H1 (cell line): ENCODE measurements around the gene UBR3. TPM values are rescaled to one million over a fixed set of nuclear protein-coding genes. Genes with fewer than 3 reads are reported as not detected.

Experiments
- CTCF ChIA-PET: fragments of 300-600 bp; sonication (Branson Sonifier 250); formaldehyde crosslinking; loops from one replicate; lab custom pipeline; 2021; ENCODE audit not compliant: partially characterized antibody; lab: Charles Lee
- POLR2A ChIA-PET: fragments of 300-600 bp; sonication (Branson Sonifier 250); formaldehyde crosslinking; loops from one replicate; lab custom pipeline; 2021; ENCODE audit warnings: inconsistent platforms; ENCODE audit not compliant: partially characterized antibody; lab: Charles Lee
- DNase-seq, 2 experiments: peaks; one replicate each; pipeline versions ENCODE4 v3.0.0 to v3.0.0-alpha.2; 2010 to 2022; ENCODE audit warnings: low spot score in 2 of 2, low read depth in 1 of 2, mixed read lengths in 1 of 2
- FAIRE-seq: peaks from 2 replicates; lab custom pipeline; 2011; peaks lifted over from hg19 to GRCh38; lab: Jason Lieb, UNC
- H2AFZ ChIP-seq: 2 replicates; pipeline ENCODE4 v1.8.1; 2012; ENCODE audit warnings: low read length, inconsistent platforms
- H2AK5ac ChIP-seq: 2 replicates; pipeline ENCODE4 v1.6.1; 2013; ENCODE audit warnings: low read depth, low read length
- H2BK120ac ChIP-seq: replicated peaks from 2 replicates; pipeline ENCODE3; 2013; ENCODE audit warnings: low read depth, low read length, inconsistent platforms
- H2BK12ac ChIP-seq: 2 replicates; pipeline ENCODE4 v1.6.1; 2013; ENCODE audit warnings: low read depth, low read length
- H2BK15ac ChIP-seq: 2 replicates; pipeline ENCODE4 v1.6.1; 2013; ENCODE audit warnings: low read length
- H2BK20ac ChIP-seq: 2 replicates; pipeline ENCODE4 v1.6.1; 2013; ENCODE audit warnings: low read length
- H2BK5ac ChIP-seq: 2 replicates; pipeline ENCODE4 v1.6.1; 2013; ENCODE audit warnings: low read depth, low read length
- H3K14ac ChIP-seq: 2 replicates; pipeline ENCODE4 v1.6.1; 2013; ENCODE audit warnings: inconsistent platforms; ENCODE audit not compliant: insufficient read length
- H3K18ac ChIP-seq: 2 replicates; pipeline ENCODE4 v1.6.1; 2013; ENCODE audit warnings: low read length; ENCODE audit errors: extremely low read depth
- H3K23ac ChIP-seq: 2 replicates; pipeline ENCODE4 v1.6.1; 2013; ENCODE audit warnings: inconsistent platforms; ENCODE audit not compliant: insufficient read length
- H3K23me2 ChIP-seq: 2 replicates; pipeline ENCODE4 v1.6.1; 2013; ENCODE audit warnings: low read depth, low read length
- H3K27ac ChIP-seq: 2 replicates; pipeline ENCODE4 v1.6.1; 2011; ENCODE audit warnings: low read depth, low read length, inconsistent platforms
- H3K27me3 ChIP-seq, 4 experiments: replicated peaks in 1 of 4; 1 replicate in 1 of 4; 2 replicates in 3 of 4; pipeline versions ENCODE4 v1.6.1 to v1.8.1; 2011 to 2013; ENCODE audit warnings: low read length in 3 of 4, mild to moderate bottlenecking in 3 of 4, inconsistent platforms in 2 of 4, mixed read lengths in 2 of 4, moderate library complexity in 1 of 4; ENCODE audit not compliant: control insufficient read depth in 3 of 4, insufficient read depth in 3 of 4; ENCODE audit errors: extremely low read depth in 1 of 4
- H3K36me3 ChIP-seq, 4 experiments: 2 replicates each; pipeline versions ENCODE4 v1.6.1 to v1.8.1; 2011 to 2013; ENCODE audit warnings: mild to moderate bottlenecking in 4 of 4, low read length in 3 of 4, moderate library complexity in 2 of 4, control low read depth in 1 of 4, inconsistent platforms in 1 of 4; ENCODE audit not compliant: insufficient read depth in 4 of 4, control insufficient read depth in 2 of 4
- H3K4ac ChIP-seq: replicated peaks from 2 replicates; pipeline ENCODE3; 2013; ENCODE audit warnings: low read length, low read depth, mixed read lengths, inconsistent platforms; ENCODE audit not compliant: insufficient read length
- H3K4me1 ChIP-seq, 4 experiments: replicated peaks in 1 of 4; 1 replicate in 1 of 4; 2 replicates in 3 of 4; pipeline versions ENCODE4 v1.6.1 to v1.8.1; 2011 to 2013; ENCODE audit warnings: low read length in 3 of 4, inconsistent platforms in 2 of 4, mixed read lengths in 1 of 4; ENCODE audit not compliant: insufficient read depth in 4 of 4, control insufficient read depth in 3 of 4
- H3K4me2 ChIP-seq, 2 experiments: 2 replicates each; pipeline versions ENCODE4 v1.6.1 to v1.8.1; 2011 to 2013; ENCODE audit warnings: low read depth in 2 of 2, low read length in 2 of 2, control low read depth in 1 of 2, inconsistent platforms in 1 of 2, mild to moderate bottlenecking in 1 of 2; ENCODE audit not compliant: insufficient read depth in 1 of 2
- H3K4me3 ChIP-seq, 4 experiments: fragments of 200-600, 300-600 bp in 1 of 4; sonication (generic), shearing (Covaris generic), sonication (Bioruptor Twin) in 1 of 4; 2 replicates each; pipeline versions ENCODE4 v1.5.1 to v1.8.1; 2011 to 2016; ENCODE audit warnings: low read length in 4 of 4, low read depth in 3 of 4, control low read depth in 2 of 4, inconsistent platforms in 2 of 4, mild to moderate bottlenecking in 2 of 4, mixed read lengths in 1 of 4, moderate library complexity in 1 of 4; ENCODE audit not compliant: insufficient read depth in 2 of 4; ENCODE audit errors: extremely low read depth in 1 of 4
- H3K56ac ChIP-seq: replicated peaks from 2 replicates; pipeline ENCODE3; 2013; ENCODE audit warnings: low read depth, mild to moderate bottlenecking, mixed read lengths, low read length, inconsistent platforms; ENCODE audit not compliant: insufficient read length
- H3K79me1 ChIP-seq: 2 replicates; pipeline ENCODE4 v1.6.1; 2013; ENCODE audit warnings: low read depth, low read length, control low read depth
- H3K79me2 ChIP-seq, 2 experiments: 2 replicates each; pipeline versions ENCODE4 v1.6.1 to v1.8.1; 2012 to 2013; ENCODE audit warnings: low read length in 2 of 2, mild to moderate bottlenecking in 2 of 2, inconsistent platforms in 1 of 2; ENCODE audit not compliant: insufficient read depth in 2 of 2, control insufficient read depth in 1 of 2
- H3K9ac ChIP-seq, 4 experiments: replicated peaks in 1 of 4; 1 replicate in 1 of 4; 2 replicates in 3 of 4; pipeline versions ENCODE4 v1.6.1 to v1.8.1; 2011 to 2013; ENCODE audit warnings: low read depth in 3 of 4, low read length in 3 of 4, control low read depth in 2 of 4, mild to moderate bottlenecking in 2 of 4, moderate library complexity in 2 of 4, inconsistent platforms in 1 of 4; ENCODE audit errors: extremely low read depth in 1 of 4
- H3K9me3 ChIP-seq, 2 experiments: 2 replicates each; pipeline versions ENCODE4 v1.6.1 to v1.8.1; 2012 to 2013; ENCODE audit warnings: mild to moderate bottlenecking in 2 of 2, moderate library complexity in 2 of 2, control low read depth in 1 of 2, inconsistent platforms in 1 of 2, low read depth in 1 of 2, low read length in 1 of 2, mixed read lengths in 1 of 2; ENCODE audit not compliant: insufficient read depth in 2 of 2
- H4K20me1 ChIP-seq, 2 experiments: replicated peaks in 1 of 2; 2 replicates each; pipeline versions ENCODE3 to v1.8.1; 2011 to 2013; ENCODE audit warnings: inconsistent platforms in 2 of 2, low read length in 2 of 2, mild to moderate bottlenecking in 1 of 2; ENCODE audit not compliant: insufficient read depth in 2 of 2, control insufficient read depth in 1 of 2
- H4K5ac ChIP-seq: 2 replicates; pipeline ENCODE4 v1.6.1; 2013; ENCODE audit warnings: low read length, low read depth, mixed read lengths, inconsistent platforms; ENCODE audit not compliant: insufficient read length
- H4K8ac ChIP-seq: 2 replicates; pipeline ENCODE4 v1.8.0; 2013; ENCODE audit warnings: mild to moderate bottlenecking, moderate library complexity, low read length, inconsistent platforms; ENCODE audit not compliant: insufficient read depth; ENCODE audit errors: extremely low read depth
- H4K91ac ChIP-seq: replicated peaks from 2 replicates; pipeline ENCODE3; 2013; ENCODE audit warnings: low read length, mixed read lengths, inconsistent platforms; ENCODE audit not compliant: insufficient read length
- CTCF ChIP-seq, 3 experiments: IDR thresholded peaks; 1 replicate in 2 of 3; 2 replicates in 1 of 3; pipeline versions ENCODE4 v1.5.1 to v1.6.1; 2011; ENCODE audit warnings: low read length in 3 of 3, mild to moderate bottlenecking in 3 of 3, inconsistent platforms in 2 of 3, low read depth in 1 of 3, moderate library complexity in 1 of 3; ENCODE audit not compliant: insufficient read depth in 1 of 3; ENCODE audit errors: control extremely low read depth in 1 of 3
- RAD21 ChIP-seq, 2 experiments: IDR thresholded peaks in 1 of 2; conservative IDR thresholded peaks in 1 of 2; 2 replicates each; pipeline ENCODE4 v1.6.1; 2011; ENCODE audit warnings: low read depth in 2 of 2, low read length in 2 of 2, improper control_type of control experiment in 1 of 2, inconsistent platforms in 1 of 2, mild to moderate bottlenecking in 1 of 2, moderate library complexity in 1 of 2
- SUZ12 ChIP-seq: fragments of 200-600 bp; sonication (generic); IDR thresholded peaks from 2 replicates; pipeline ENCODE4 v1.6.1; 2012; ENCODE audit warnings: mild to moderate bottlenecking, inconsistent platforms, low read length, moderate library complexity, mixed read lengths
- WGBS, 2 experiments: shearing (Covaris generic) in 1 of 2; methylation state at CpG; one replicate each; pipeline versions ENCODE4 v1.1.6 to v1.1.7; 2013 to 2015; ENCODE audit warnings: low lambda C conversion rate in 2 of 2, mixed read lengths in 2 of 2, inconsistent platforms in 1 of 2, low coverage in 1 of 2, missing lambda C conversion rate in 1 of 2; ENCODE audit not compliant: insufficient replicate concordance in 2 of 2, insufficient coverage in 1 of 2, insufficient read length in 1 of 2; ENCODE audit errors: extremely low coverage in 1 of 2, missing lambda C conversion rate in 1 of 2; 5-methylcytosine and 5-hydroxymethylcytosine counted together
- polyA plus RNA-seq, 7 experiments: library from polyadenylated mRNA; depleted of rRNA in 3 of 7; stranded (reverse) in 5 of 7; unstranded in 2 of 7; fragments of >200 nt in 5 of 7; fragments of 200-250 nt in 2 of 7; gene quantifications; 1 replicate in 5 of 7; 2 replicates in 1 of 7; 4 replicates in 1 of 7; pipeline versions ENCODE4 v1.2.1 to v1.2.3, GENCODE V29; 2011 to 2013; ENCODE audit warnings: missing spikeins in 2 of 7, mixed read lengths in 2 of 7
- total RNA-seq: library from RNA; stranded (reverse); fragmentation: NEBNext Ultra II Directional; extraction: Animal tissue kit (Norgen Biotek cat#: 25700); gene quantifications from 2 replicates; pipeline ENCODE4 v1.2.1, GENCODE V29; 2021

UBR3 gene
- total and polyA plus RNA-seq, 2 of the 8 experiments (the other 6 are each of a cell fraction or from before 2014, with no cell fraction given): 3.7 to 17.7 TPM

DNA sequence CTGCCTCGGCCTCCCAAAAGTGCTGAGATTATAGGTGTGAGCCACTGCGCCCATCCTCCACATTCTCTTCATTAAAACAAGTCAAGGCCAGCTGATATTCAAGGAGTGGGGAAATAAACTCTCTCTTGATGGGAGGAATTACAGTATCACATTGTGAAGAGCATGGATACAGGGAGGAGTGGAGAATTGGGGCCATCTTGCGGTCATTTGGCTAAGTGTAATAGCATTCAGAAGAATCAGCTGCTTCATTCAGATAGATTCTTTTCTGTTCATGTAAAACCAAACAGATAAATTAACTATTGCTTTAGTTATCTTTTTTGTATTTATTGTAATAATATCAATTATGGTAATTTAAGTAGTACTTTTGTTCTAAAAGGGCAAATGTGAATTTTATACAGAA lies 156.3 kb downstream of the UBR3 start:
- H3K36me3 ChIP-seq: no peaks in the 10 kb centered on the region
- H3K4ac ChIP-seq: peak overlapping the region; percentile 69
- no peaks in the 10 kb centered on the region for H3K23me2 ChIP-seq
- H3K27me3 ChIP-seq: no peaks in the 10 kb centered on the region
- H3K18ac ChIP-seq: no peak overlapping the region
- H4K91ac ChIP-seq: no peak overlapping the region
- no peaks in the 10 kb centered on the region for H3K79me1 ChIP-seq
- no peaks in the 10 kb centered on the region for H4K20me1 ChIP-seq
- no peak overlapping the region for H2BK120ac ChIP-seq
- H3K9ac ChIP-seq: no peak overlapping the region
- no peak overlapping the region for H4K8ac ChIP-seq
- H2AK5ac ChIP-seq: no peak overlapping the region
- FAIRE-seq: peak; percentile 50
- no peak overlapping the region for H3K4me3 ChIP-seq
- no peak overlapping the region for H2BK15ac ChIP-seq
- no peak overlapping the region for H2BK5ac ChIP-seq
- H2AFZ ChIP-seq: no peak overlapping the region
- ChIA-PET CTCF (interaction anchor here (1.1 to 1.8 kb wide), 3 partner anchors 9 to 230 kb away, joined by 3 to 5 read pairs (median 4); no protein-coding TSS in a partner anchor), POLR2A (no interaction called here)
- H3K4me2 ChIP-seq: no peak overlapping the region
- no peak overlapping the region for H3K56ac ChIP-seq
- no peaks in the 10 kb centered on the region for H3K79me2 ChIP-seq
- H3K4me1 ChIP-seq: no peaks in the 10 kb centered on the region; a peak in 1 of 7 replicates
- H3K23ac ChIP-seq: no peak overlapping the region
- no peak overlapping the region for H3K27ac ChIP-seq
- TF ChIP-seq CTCF (IDR thresholded peaks at IDR 0.05; ENCODE audit: control extremely low read depth in 1 of 3, insufficient read depth in 1 of 3, low read depth in 1 of 3, low read length in 3 of 3) (peak in 2 of 3 experiments; percentile 19 to 54; a peak in 2 of 4 replicates), RAD21 (IDR thresholded peaks at IDR 0.05 in 1 of 2, conservative IDR thresholded peaks at IDR 0.05 in 1 of 2; ENCODE audit: low read depth in 2 of 2, low read length in 2 of 2) (peak; percentile 63), SUZ12 (no peak)
- 89% methylated on average over 3 of the region's 3 CpGs; no CpG with 5 or more reads in 1 of the 2 experiments for WGBS, 2 experiments
- no peak for DNase-seq
- H3K9me3 ChIP-seq: no peaks in the 10 kb centered on the region
- H4K5ac ChIP-seq: no peak overlapping the region
- H2BK12ac ChIP-seq: no peak overlapping the region
- H3K14ac ChIP-seq: no peak overlapping the region
- no peak overlapping the region for H2BK20ac ChIP-seq
